H9 (cell line): ENCODE results near the gene CORO1C. TPM values are rescaled to one million over a fixed set of nuclear protein-coding genes. Genes with fewer than 3 reads are reported as not detected.

Source experiments
- DNase-seq: peaks from one replicate; pipeline ENCODE4 v3.0.0-alpha.2; 2017
- H2AFZ ChIP-seq: one replicate; pipeline ENCODE4 v1.6.1; 2013; ENCODE audit warnings: mild to moderate bottlenecking, low read length, control low read depth, moderate library complexity
- H2AK5ac ChIP-seq: 2 replicates; pipeline ENCODE4 v1.6.1; 2013; ENCODE audit warnings: low read length, control low read depth, mixed read lengths; ENCODE audit not compliant: insufficient read length
- H2BK120ac ChIP-seq: one replicate; pipeline ENCODE4 v1.6.1; 2013; ENCODE audit warnings: low read depth, mild to moderate bottlenecking, low read length, control low read depth, inconsistent platforms; ENCODE audit not compliant: poor library complexity, severe bottlenecking
- H2BK12ac ChIP-seq: 2 replicates; pipeline ENCODE4 v1.6.1; 2013; ENCODE audit warnings: low read length, control low read depth, mixed read lengths, low read depth; ENCODE audit not compliant: insufficient read length
- H2BK15ac ChIP-seq: 2 replicates; pipeline ENCODE4 v1.6.1; 2013; ENCODE audit warnings: low read depth, low read length, control low read depth
- H2BK20ac ChIP-seq: one replicate; pipeline ENCODE4 v1.6.1; 2013; ENCODE audit warnings: low read depth, mild to moderate bottlenecking, low read length, control low read depth, inconsistent platforms; ENCODE audit not compliant: poor library complexity, severe bottlenecking
- H2BK5ac ChIP-seq: 2 replicates; pipeline ENCODE4 v1.6.1; 2013; ENCODE audit warnings: low read length, control low read depth, mixed read lengths; ENCODE audit not compliant: insufficient read length
- H3K14ac ChIP-seq: 2 replicates; pipeline ENCODE4 v1.6.1; 2013; ENCODE audit warnings: low read length, control low read depth; ENCODE audit not compliant: insufficient read depth
- H3K18ac ChIP-seq: 2 replicates; pipeline ENCODE4 v1.6.1; 2013; ENCODE audit warnings: low read depth, mild to moderate bottlenecking, mixed read lengths, low read length, control low read depth; ENCODE audit not compliant: insufficient read length
- H3K23ac ChIP-seq: 2 replicates; pipeline ENCODE4 v1.6.1; 2013; ENCODE audit warnings: low read length, control low read depth, mixed read lengths, low read depth; ENCODE audit not compliant: insufficient read length
- H3K23me2 ChIP-seq: 2 replicates; pipeline ENCODE4 v1.6.1; 2013; ENCODE audit warnings: low read depth, mild to moderate bottlenecking, mixed read lengths, low read length, control low read depth; ENCODE audit not compliant: insufficient read length, poor library complexity, severe bottlenecking
- H3K27ac ChIP-seq: 2 replicates; pipeline ENCODE4 v1.5.1; 2013; ENCODE audit warnings: low read length, control low read depth, mixed read lengths, low read depth; ENCODE audit not compliant: insufficient read length
- H3K27me3 ChIP-seq: 2 replicates; pipeline ENCODE4 v1.6.1; 2013; ENCODE audit warnings: low read length, control low read depth, inconsistent platforms; ENCODE audit not compliant: insufficient read depth
- H3K4ac ChIP-seq: 2 replicates; pipeline ENCODE4 v1.6.1; 2013; ENCODE audit warnings: low read depth, mild to moderate bottlenecking, control low read depth, inconsistent platforms, low read length, moderate library complexity
- H3K4me1 ChIP-seq: 2 replicates; pipeline ENCODE4 v1.6.1; 2013; ENCODE audit warnings: low read length, control low read depth, inconsistent platforms; ENCODE audit not compliant: insufficient read depth
- H3K4me2 ChIP-seq: 2 replicates; pipeline ENCODE4 v1.6.1; 2013; ENCODE audit warnings: low read length, control low read depth, mixed read lengths; ENCODE audit not compliant: insufficient read length, insufficient read depth
- H3K56ac ChIP-seq: 2 replicates; pipeline ENCODE4 v1.6.1; 2013; ENCODE audit warnings: low read depth, mild to moderate bottlenecking, mixed read lengths, low read length, control low read depth; ENCODE audit not compliant: insufficient read length
- H3K79me1 ChIP-seq: 2 replicates; pipeline ENCODE4 v1.6.1; 2013; ENCODE audit warnings: low read depth, mild to moderate bottlenecking, moderate library complexity, low read length, control low read depth, inconsistent platforms; ENCODE audit not compliant: insufficient read depth, poor library complexity, severe bottlenecking
- H3K79me2 ChIP-seq: 2 replicates; pipeline ENCODE4 v1.6.1; 2013; ENCODE audit warnings: low read length, control low read depth, inconsistent platforms; ENCODE audit not compliant: insufficient read depth
- H3K9ac ChIP-seq: 2 replicates; pipeline ENCODE4 v1.6.1; 2013; ENCODE audit warnings: low read length, control low read depth, mixed read lengths; ENCODE audit not compliant: insufficient read length; ENCODE audit errors: extremely low read depth
- H3K9me3 ChIP-seq: one replicate; pipeline ENCODE4 v1.6.1; 2013; ENCODE audit warnings: low read depth, low read length, inconsistent platforms; ENCODE audit not compliant: control insufficient read depth
- H3T11ph ChIP-seq: one replicate; pipeline ENCODE4 v1.6.1; 2013; ENCODE audit warnings: mild to moderate bottlenecking, low read length, control low read depth, inconsistent platforms
- H4K20me1 ChIP-seq: one replicate; pipeline ENCODE4 v1.6.1; 2013; ENCODE audit not compliant: control insufficient read depth, insufficient read length, insufficient read depth
- H4K5ac ChIP-seq: 2 replicates; pipeline ENCODE4 v1.6.1; 2013; ENCODE audit warnings: low read depth, mild to moderate bottlenecking, mixed read lengths, low read length, control low read depth; ENCODE audit not compliant: insufficient read length
- H4K8ac ChIP-seq: replicated peaks from 2 replicates; pipeline ENCODE4 v1.6.1; 2013; ENCODE audit warnings: low read length, control low read depth, mixed read lengths, low read depth; ENCODE audit not compliant: insufficient read length
- H4K91ac ChIP-seq: 2 replicates; pipeline ENCODE4 v1.6.1; 2013; ENCODE audit warnings: low read depth, mild to moderate bottlenecking, moderate library complexity, mixed read lengths, low read length, control low read depth; ENCODE audit not compliant: insufficient read length
- H3K27ac Mint-ChIP-seq, 3 experiments: 2 replicates in 2 of 3; 3 replicates in 1 of 3; pipeline ENCODE4 v1.8.0; 2020 to 2021; ENCODE audit warnings: mixed read lengths in 3 of 3, mild to moderate bottlenecking in 1 of 3, moderate library complexity in 1 of 3
- H3K27me3 Mint-ChIP-seq: 2 replicates; pipeline ENCODE4 v1.8.0; 2021; ENCODE audit warnings: low read depth, mild to moderate bottlenecking, moderate library complexity, mixed read lengths
- H3K36me3 Mint-ChIP-seq, 3 experiments: 2 replicates in 2 of 3; 3 replicates in 1 of 3; pipeline ENCODE4 v1.8.0; 2020 to 2021; ENCODE audit warnings: low read depth in 3 of 3, mixed read lengths in 3 of 3; ENCODE audit not compliant: insufficient read depth in 1 of 3
- H3K4me1 Mint-ChIP-seq, 2 experiments: 2 replicates each; pipeline ENCODE4 v1.8.0; 2020; ENCODE audit warnings: mixed read lengths in 2 of 2
- H3K4me3 Mint-ChIP-seq, 2 experiments: 2 replicates in 1 of 2; 3 replicates in 1 of 2; pipeline ENCODE4 v1.8.0; 2020 to 2021; ENCODE audit warnings: mild to moderate bottlenecking in 2 of 2, mixed read lengths in 2 of 2, moderate library complexity in 1 of 2
- H3K9me3 Mint-ChIP-seq, 2 experiments: 2 replicates in 1 of 2; 3 replicates in 1 of 2; pipeline ENCODE4 v1.8.0; 2020; ENCODE audit warnings: mild to moderate bottlenecking in 2 of 2, mixed read lengths in 2 of 2, moderate library complexity in 1 of 2
- CTCF ChIP-seq: fragments of 200-600 bp; sonication (generic); conservative IDR thresholded peaks from 3 replicates; pipeline ENCODE4 v1.8.0; 2021; ENCODE audit warnings: antibody characterized with exemption, mild to moderate bottlenecking
- WGBS: extraction: QIAGEN DNeasy Blood & Tissue Kit; methylation state at CpG from one replicate; pipeline ENCODE4 v1.1.7; 2013; ENCODE audit warnings: missing lambda C conversion rate, low lambda C conversion rate, mixed read lengths; ENCODE audit not compliant: insufficient read length; ENCODE audit errors: extremely low coverage; 5-methylcytosine and 5-hydroxymethylcytosine counted together
- total RNA-seq: library from RNA; stranded (reverse); gene quantifications from 2 replicates; pipeline ENCODE4 v1.2.1, GENCODE V29; 2021

The CORO1C gene
- total RNA-seq, 1 experiment from 2014 or later = 154 TPM

GRCh38 chr12:108649126-108649525 is 82.2 kb downstream of the CORO1C start:
- Histone ChIP-seq H2BK12ac (no peak overlapping the region), H3T11ph (no peak overlapping the region), H4K5ac (no peak overlapping the region), H3K27me3 (no peaks in the 10 kb centered on the region), H2BK120ac (no peak overlapping the region), H3K4me2 (no peak overlapping the region), H3K9ac (no peak overlapping the region), H3K18ac (no peak overlapping the region), H2AK5ac (no peak overlapping the region), H2BK5ac (no peak overlapping the region), H2BK20ac (no peak overlapping the region), H3K23me2 (no peaks in the 10 kb centered on the region), H3K27ac (no peak overlapping the region), H4K8ac (no peak overlapping the region), H4K20me1 (no peaks in the 10 kb centered on the region), H3K23ac (no peak overlapping the region), H3K14ac (no peak overlapping the region), H3K79me2 (no peaks in the 10 kb centered on the region), H3K9me3 (no peaks in the 10 kb centered on the region), H3K4me1 (peaks cover 10% of the 10 kb centered on the region; the same call in 1 of the 2 replicates), H2AFZ (no peak overlapping the region), H3K79me1 (no peaks in the 10 kb centered on the region), H3K56ac (no peak overlapping the region), H3K4ac (no peak overlapping the region), H2BK15ac (no peak overlapping the region), H4K91ac (no peak overlapping the region)
- DNase-seq = no peak
- TF ChIP-seq CTCF = no peak
- Mint-ChIP-seq H3K27me3 (no peaks in the 10 kb centered on the region), H3K9me3 (no peaks in the 10 kb centered on the region), H3K4me3 (no peak overlapping the region), H3K27ac (no peak overlapping the region), H3K4me1 (peaks cover 24 to 31% of the 10 kb centered on the region in 2 experiments), H3K36me3 (peaks cover 23 to 84% (median 52%) of the 10 kb centered on the region in 3 experiments; a peak in 6 of 7 replicates)
- WGBS = no CpG with 5 or more reads among the region's 6 CpGs
